Astrocyte of the spinal cord (primary cell): ENCODE data around the gene FXYD2.

ENCODE experiments used
- DNase-seq: peaks from one replicate; pipeline ENCODE4 v3.0.0; 2011; ENCODE audit warnings: low read depth, low spot score
- H3K4me3 ChIP-seq: 2 replicates; pipeline ENCODE4 v1.5.1; 2011; ENCODE audit warnings: low read depth, mild to moderate bottlenecking, low read length, moderate library complexity
- in situ Hi-C: cut with HindIII; loops from 2 replicates; pipeline ENCODE4 v1.10.0; 2017; ENCODE audit warnings: low sequenced_read_pairs
- TF ChIP-seq, protein P1 (sequence below): IDR thresholded peaks from 2 replicates; pipeline ENCODE4 v1.5.1; 2012; ENCODE audit warnings: low read depth, mild to moderate bottlenecking, low read length, inconsistent platforms

FXYD2 gene

GRCh38 chr11:117839936-117840813, 15.6 kb upstream of the FXYD2 start:
- in situ Hi-C loops = no loop called here
- TF ChIP-seq, protein P1, sequence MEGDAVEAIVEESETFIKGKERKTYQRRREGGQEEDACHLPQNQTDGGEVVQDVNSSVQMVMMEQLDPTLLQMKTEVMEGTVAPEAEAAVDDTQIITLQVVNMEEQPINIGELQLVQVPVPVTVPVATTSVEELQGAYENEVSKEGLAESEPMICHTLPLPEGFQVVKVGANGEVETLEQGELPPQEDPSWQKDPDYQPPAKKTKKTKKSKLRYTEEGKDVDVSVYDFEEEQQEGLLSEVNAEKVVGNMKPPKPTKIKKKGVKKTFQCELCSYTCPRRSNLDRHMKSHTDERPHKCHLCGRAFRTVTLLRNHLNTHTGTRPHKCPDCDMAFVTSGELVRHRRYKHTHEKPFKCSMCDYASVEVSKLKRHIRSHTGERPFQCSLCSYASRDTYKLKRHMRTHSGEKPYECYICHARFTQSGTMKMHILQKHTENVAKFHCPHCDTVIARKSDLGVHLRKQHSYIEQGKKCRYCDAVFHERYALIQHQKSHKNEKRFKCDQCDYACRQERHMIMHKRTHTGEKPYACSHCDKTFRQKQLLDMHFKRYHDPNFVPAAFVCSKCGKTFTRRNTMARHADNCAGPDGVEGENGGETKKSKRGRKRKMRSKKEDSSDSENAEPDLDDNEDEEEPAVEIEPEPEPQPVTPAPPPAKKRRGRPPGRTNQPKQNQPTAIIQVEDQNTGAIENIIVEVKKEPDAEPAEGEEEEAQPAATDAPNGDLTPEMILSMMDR = no peak
- no peak overlapping the region for H3K4me3 ChIP-seq
- DNase-seq = no peak

DNA sequence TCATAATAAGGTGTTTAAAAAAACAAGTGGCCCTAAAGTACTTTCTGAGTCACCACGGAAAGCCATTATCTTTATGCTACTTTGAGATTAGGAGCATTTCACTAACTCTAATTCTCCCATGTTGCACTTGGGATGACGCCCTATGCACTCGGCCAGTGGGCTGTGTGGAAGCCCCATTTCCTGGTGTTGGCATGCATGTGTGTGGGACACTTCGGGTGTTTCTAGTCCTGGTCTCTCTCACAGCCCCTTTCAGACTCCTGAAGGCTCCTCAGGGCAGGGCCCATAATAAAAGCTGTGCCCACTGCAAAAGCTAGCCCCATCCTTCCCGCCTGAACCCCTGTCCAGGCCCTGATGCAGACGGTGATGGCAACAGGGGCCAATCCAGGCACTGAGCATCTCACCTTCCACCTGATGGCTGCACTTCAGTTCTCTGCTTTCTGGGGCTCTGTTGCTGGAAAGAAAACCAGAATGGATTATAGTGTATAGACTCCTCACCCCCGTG, 14.9 kb upstream of the FXYD2 start:
- H3K4me3 ChIP-seq = no peak overlapping the region
- DNase-seq = no peak
- TF ChIP-seq, protein P1 = no peak
- in situ Hi-C loops = no loop called here

- in situ Hi-C loops = no loop called here
- no peak overlapping the region for H3K4me3 ChIP-seq
- TF ChIP-seq, protein P1 = no peak
- DNase-seq = no peak
Measured at GRCh38 chr11:117838901-117839300, 14.4 kb upstream of the FXYD2 start.

DNA sequence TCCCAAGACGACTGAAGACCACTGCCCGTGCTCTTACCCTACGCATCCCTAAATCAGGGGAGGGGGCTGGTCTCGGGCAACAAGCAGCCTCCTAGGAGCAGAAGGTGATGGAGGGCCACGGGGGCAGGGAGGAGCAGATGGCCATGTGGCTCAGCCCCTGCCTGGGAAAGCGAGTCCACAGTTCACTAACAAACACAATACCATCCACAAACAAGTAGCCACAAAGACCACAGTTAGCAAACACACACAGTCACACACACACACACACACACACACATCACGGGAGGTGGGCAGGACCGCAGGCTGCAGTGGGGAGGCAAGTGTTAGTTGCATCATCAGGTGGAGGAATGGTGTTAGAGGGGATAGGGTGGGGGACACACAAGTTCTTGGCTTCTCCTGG, 13.2 kb upstream of the FXYD2 start:
- in situ Hi-C loops = no loop called here
- no peak overlapping the region for H3K4me3 ChIP-seq
- DNase-seq = no peak
- TF ChIP-seq, protein P1 = no peak

DNA sequence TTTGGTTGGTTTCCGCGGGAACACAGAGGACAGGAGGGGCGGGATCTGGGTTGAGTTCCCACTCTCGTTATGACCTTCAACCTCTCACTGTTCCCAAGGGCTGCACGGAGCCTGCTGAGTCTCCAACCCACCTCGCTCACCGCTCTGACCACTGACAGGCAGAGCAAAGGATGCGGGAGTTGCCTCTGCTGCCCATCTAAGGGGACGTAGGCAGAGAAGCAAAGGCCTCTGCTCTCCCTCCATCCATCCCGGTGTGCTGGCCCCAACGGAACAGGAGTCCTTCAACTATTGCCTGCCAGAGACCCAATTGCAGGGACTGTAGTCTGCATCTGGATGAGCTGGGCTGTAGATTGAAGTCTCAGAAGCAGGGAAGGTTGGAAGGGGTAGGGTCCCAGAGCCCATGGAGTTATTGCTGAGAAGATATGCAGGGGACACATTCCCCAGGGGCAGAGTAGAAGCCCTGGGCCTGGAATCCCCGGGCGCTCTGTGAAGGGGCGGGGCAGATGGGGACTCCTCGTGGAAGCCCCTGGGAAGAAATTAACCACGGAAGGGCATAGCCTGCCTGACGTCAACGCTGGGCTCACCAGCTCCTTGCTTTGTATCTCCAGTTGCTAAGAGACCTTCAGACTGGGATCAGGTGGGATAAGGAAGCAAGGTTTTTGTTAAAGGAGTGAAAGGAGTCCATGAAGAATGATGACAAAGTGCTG, 12.7 kb upstream of the FXYD2 start:
- no peak overlapping the region for H3K4me3 ChIP-seq
- in situ Hi-C loops = no loop called here
- TF ChIP-seq, protein P1 = no peak
- no peak for DNase-seq

GRCh38 chr11:117836077-117836960, 11.8 kb upstream of the FXYD2 start:
- TF ChIP-seq, protein P1 = no peak
- DNase-seq = no peak
- in situ Hi-C loops = no loop called here
- no peak overlapping the region for H3K4me3 ChIP-seq
